ENCODE results near the gene LST1.

LST1 gene

DNA sequence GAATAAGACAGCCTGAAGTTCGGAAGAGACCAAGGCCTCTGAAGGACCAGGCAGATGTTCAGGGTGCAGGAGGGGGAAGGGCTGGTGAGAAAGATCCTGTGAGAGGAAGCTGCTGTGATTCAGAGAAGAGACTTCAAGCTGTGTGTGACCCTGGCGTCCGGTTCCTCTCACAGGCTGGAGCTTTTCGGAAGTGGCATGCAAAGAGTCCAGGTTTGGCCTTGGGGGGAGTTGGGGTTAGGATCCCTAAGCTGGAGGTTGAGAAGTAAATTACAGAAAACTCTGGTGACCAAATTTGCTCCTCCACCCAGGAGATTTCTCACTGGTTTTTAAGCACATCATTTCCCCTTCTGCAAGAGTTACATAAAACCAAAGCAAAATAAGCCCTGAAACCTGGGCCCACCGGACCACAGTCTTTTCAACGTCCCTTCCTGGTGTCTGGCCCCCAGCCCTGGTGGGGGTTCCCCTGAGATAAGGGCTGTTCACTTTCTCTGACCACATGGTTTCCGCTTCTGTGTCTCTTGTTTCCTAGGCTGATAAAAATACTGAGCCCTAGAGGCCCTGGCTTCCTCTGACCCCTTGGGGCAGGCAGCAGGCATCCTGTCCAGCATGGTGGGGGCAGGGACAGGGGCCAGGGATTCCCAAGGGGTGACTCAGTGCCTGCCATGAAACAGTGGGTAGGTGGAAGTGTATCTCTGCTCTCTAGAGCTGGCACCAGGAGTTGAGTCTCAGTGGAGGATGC lies 25.9 kb upstream of the LST1 start:
- peak in 1 of 4 experiments; percentile 49 for DNase-seq (ENCODE audit: low read depth in 4 of 4, low spot score in 1 of 4)

DNA sequence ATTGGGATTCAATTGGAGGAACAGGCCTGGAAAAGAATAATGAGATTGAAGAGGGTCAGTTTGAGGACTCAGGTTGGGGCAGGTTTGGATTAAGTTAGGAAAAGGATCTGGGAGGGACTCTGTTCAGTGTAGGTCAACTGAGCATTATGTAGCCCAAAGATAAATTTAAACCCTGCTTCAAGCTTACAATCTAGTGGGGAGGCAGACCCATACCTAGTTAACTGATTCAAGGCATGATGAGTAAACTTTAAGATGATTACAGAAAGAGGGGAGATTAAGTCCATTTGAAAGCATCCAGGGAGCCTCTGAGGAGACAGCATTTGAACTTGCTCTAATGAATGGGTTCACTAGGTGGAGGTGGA lies 25.4 kb upstream of the LST1 start:
- no peak for DNase-seq (ENCODE audit: low read depth in 4 of 4, low spot score in 1 of 4)

GRCh38 chr6:31567531-31568370 lies 18.3 kb upstream of the LST1 start:
- DNase-seq (ENCODE audit: low read depth in 4 of 4, low spot score in 1 of 4): no peak

DNA sequence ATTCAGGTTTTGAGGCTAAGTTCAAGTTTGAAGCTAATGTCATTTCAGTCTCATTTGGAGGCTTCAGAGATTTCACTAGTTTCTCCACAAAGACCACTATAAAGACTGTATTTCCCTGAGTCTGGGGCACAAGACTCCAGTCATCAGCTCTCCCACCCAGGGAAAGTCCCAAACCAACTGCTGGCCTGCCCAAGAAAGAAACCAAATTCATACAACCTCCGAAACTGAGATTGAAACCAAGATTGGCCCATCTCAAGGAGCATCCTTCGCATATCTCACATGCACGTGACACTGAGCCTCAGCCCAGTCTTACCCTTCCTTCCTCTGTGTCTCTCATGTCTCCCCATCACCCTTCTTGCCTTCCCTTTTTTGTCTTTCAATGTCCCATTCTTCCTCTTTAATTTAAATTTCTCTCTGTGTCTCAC lies 17.5 kb upstream of the LST1 start:
- DNase-seq (ENCODE audit: low read depth in 4 of 4, low spot score in 1 of 4): peak in 2 of 4 experiments; percentile 48 to 61

- DNase-seq (ENCODE audit: low read depth in 4 of 4, low spot score in 1 of 4): no peak
Observed at GRCh38 chr6:31569861-31570536, 16.1 kb upstream of the LST1 start.

- DNase-seq (ENCODE audit: low read depth in 4 of 4, low spot score in 1 of 4): peak in 3 of 4 experiments; percentile 59 to 81 (median 72)
Observed at GRCh38 chr6:31572041-31572911, 13.8 kb upstream of the LST1 start, which contains the start of gene LTA. Gene LTA (plus strand): TSS chr6:31572289. CDS start chr6:31572743, 454 bp downstream.

- DNase-seq (ENCODE audit: low read depth in 4 of 4, low spot score in 1 of 4): no peak
Observed at GRCh38 chr6:31573239-31574105, 12.6 kb upstream of the LST1 start.

- peak in 2 of 4 experiments; percentile 30 to 71 for DNase-seq (ENCODE audit: low read depth in 4 of 4, low spot score in 1 of 4)
Observed at GRCh38 chr6:31574106-31575061, 11.7 kb upstream of the LST1 start.

DNA sequence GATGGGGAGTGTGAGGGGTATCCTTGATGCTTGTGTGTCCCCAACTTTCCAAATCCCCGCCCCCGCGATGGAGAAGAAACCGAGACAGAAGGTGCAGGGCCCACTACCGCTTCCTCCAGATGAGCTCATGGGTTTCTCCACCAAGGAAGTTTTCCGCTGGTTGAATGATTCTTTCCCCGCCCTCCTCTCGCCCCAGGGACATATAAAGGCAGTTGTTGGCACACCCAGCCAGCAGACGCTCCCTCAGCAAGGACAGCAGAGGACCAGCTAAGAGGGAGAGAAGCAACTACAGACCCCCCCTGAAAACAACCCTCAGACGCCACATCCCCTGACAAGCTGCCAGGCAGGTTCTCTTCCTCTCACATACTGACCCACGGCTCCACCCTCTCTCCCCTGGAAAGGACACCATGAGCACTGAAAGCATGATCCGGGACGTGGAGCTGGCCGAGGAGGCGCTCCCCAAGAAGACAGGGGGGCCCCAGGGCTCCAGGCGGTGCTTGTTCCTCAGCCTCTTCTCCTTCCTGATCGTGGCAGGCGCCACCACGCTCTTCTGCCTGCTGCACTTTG lies 10.7 kb upstream of the LST1 start, which contains the start of gene TNF:
Gene TNF (plus strand): TSS at position 231 of the 567 bp plus-strand sequence. CDS start 177 bp downstream, at position 408.
- DNase-seq (ENCODE audit: low read depth in 4 of 4, low spot score in 1 of 4): peak; percentile 66 to 90 (median 77)

GRCh38 chr6:31575952-31576685 lies 10.0 kb upstream of the LST1 start:
- DNase-seq (ENCODE audit: low read depth in 4 of 4, low spot score in 1 of 4): no peak

GRCh38 chr6:31576897-31577578 lies 9.0 kb upstream of the LST1 start:
- DNase-seq (ENCODE audit: low read depth in 4 of 4, low spot score in 1 of 4): peak in 1 of 4 experiments; percentile 49

DNA sequence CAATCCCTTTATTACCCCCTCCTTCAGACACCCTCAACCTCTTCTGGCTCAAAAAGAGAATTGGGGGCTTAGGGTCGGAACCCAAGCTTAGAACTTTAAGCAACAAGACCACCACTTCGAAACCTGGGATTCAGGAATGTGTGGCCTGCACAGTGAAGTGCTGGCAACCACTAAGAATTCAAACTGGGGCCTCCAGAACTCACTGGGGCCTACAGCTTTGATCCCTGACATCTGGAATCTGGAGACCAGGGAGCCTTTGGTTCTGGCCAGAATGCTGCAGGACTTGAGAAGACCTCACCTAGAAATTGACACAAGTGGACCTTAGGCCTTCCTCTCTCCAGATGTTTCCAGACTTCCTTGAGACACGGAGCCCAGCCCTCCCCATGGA lies 8.5 kb upstream of the LST1 start:
- no peak for DNase-seq (ENCODE audit: low read depth in 4 of 4, low spot score in 1 of 4)

DNA sequence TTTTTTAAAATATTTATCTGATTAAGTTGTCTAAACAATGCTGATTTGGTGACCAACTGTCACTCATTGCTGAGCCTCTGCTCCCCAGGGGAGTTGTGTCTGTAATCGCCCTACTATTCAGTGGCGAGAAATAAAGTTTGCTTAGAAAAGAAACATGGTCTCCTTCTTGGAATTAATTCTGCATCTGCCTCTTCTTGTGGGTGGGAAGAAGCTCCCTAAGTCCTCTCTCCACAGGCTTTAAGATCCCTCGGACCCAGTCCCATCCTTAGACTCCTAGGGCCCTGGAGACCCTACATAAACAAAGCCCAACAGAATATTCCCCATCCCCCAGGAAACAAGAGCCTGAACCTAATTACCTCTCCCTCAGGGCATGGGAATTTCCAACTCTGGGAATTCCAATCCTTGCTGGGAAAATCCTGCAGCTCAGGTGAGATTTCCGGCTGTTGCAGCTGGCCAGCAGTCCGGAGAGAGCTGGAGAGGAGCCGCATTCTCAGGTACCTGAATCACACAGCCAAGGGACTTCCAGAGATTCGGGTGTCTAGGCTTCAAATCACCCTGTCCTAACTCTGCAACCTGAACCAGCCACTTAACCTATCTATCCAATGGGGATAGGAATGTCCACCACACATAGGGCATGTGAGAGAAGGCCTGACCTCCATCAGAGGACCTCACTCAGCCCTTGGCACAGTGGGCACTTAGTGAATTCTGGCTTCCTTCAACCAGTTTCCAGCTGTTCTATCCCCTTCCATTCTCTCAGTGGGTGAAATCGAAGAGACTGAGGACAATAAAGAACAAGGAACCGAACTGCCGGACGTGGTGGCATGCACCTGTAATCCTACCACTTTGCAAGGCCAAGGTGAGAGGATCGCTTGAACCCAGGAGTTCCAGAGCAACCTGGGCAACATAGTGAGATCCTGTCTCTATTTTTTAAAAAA lies 7.6 kb upstream of the LST1 start:
- DNase-seq (ENCODE audit: low read depth in 4 of 4, low spot score in 1 of 4): peak in 1 of 4 experiments; percentile 37

DNA sequence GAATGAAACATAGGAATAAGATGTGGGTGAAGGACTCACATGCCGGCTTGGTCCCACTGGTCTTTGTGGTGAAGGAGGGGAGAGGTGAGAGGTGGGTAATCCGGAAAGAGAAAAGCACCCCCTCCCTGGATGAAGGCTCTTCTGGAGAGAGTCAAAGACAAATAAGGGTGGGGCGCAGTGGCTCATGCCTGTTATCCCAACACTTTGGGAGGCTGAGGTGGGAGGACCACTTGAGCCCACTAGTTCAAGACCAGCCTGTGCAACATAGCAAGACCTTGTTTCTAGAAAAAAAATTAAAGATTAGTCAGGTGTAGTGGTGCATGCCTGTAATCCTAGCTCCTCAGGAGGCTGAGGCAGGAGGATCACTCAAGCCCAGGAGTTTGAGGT lies 7.0 kb upstream of the LST1 start:
- DNase-seq (ENCODE audit: low read depth in 4 of 4, low spot score in 1 of 4): no peak

DNA sequence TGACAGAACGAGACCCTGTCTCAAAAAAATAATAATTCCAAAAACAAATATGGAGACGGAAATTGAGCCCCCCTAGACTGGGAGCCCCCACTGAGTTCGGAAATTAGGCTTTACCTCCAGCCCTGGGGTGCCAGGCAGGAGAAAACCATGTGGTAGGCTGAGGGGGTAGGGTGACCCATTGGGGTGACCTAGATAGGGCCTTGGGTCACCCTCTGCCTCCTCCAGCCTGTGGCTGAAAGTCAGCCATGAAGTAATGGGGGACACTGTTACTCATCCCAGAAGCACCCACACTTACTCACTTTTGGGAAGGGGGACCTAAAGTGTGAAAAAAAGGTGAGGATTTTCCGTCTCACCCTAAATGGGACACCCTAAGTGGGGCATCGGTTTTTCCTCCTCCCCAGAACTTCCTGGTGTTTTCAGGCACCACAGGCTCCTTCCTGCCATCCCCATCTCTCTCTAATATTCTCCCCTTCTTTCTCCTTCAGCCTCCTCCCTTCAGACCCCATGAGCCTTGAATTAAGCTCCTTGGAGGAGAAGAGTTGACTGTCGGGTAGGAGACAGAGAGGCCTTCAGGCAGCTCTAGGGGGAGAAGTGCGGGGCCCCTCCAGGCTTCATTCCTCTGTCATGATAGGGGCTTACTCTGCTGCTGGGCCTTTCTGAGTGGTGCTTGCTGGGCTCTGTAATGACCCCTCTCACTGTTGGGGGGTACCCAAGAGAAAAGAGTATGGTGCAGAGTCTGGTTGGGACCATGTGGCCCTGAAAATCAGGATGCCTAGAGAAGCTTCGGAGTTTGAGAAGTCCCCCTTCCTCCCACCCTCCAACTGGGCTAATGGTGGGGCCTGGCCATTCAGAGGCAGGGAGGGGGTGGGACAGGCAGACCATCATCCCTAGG lies 6.3 kb upstream of the LST1 start:
- DNase-seq (ENCODE audit: low read depth in 4 of 4, low spot score in 1 of 4): peak in 1 of 4 experiments; percentile 41
